Spleen (tissue), 7 donors: ENCODE measurements around the gene CHURC1.

Experiments
- POLR2A ChIP-seq, 3 donors: fragments of 450-650 bp; IDR thresholded peaks; one replicate each; pipeline ENCODE4 v1.5.1; 2017; ENCODE audit warnings: antibody characterized with exemption in 3 of 3, mild to moderate bottlenecking in 1 of 3
- POLR2AphosphoS5 ChIP-seq, 3 donors: sonication (generic); formaldehyde crosslinking; IDR thresholded peaks; one replicate each; pipeline ENCODE4 v1.5.1; 2017; ENCODE audit warnings: antibody characterized with exemption in 3 of 3
- TF ChIP-seq, protein P1 (sequence below), 11 experiments: fragments of 200-600 bp in 7 of 11; fragments of 450-650 bp in 4 of 11; sonication (generic) in 4 of 11; IDR thresholded peaks in 8 of 11; conservative IDR thresholded peaks in 3 of 11; 1 replicate in 7 of 11; 2 replicates in 4 of 11; pipeline versions ENCODE4 v1.4.0 to v1.8.0; 2016 to 2021; ENCODE audit warnings: antibody characterized with exemption in 11 of 11, inconsistent platforms in 4 of 11, mild to moderate bottlenecking in 1 of 11
- donor health status: DM: no; HTN: no; CAD: no; lungs with moderate emphysema.
- donor health status: DM: no; HTN: no; CAD: no.
- donor health status: DM: no; HTN: no; CAD: no.

- TF ChIP-seq, protein P1, sequence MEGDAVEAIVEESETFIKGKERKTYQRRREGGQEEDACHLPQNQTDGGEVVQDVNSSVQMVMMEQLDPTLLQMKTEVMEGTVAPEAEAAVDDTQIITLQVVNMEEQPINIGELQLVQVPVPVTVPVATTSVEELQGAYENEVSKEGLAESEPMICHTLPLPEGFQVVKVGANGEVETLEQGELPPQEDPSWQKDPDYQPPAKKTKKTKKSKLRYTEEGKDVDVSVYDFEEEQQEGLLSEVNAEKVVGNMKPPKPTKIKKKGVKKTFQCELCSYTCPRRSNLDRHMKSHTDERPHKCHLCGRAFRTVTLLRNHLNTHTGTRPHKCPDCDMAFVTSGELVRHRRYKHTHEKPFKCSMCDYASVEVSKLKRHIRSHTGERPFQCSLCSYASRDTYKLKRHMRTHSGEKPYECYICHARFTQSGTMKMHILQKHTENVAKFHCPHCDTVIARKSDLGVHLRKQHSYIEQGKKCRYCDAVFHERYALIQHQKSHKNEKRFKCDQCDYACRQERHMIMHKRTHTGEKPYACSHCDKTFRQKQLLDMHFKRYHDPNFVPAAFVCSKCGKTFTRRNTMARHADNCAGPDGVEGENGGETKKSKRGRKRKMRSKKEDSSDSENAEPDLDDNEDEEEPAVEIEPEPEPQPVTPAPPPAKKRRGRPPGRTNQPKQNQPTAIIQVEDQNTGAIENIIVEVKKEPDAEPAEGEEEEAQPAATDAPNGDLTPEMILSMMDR (IDR thresholded peaks at IDR 0.05 in 8 of 11, conservative IDR thresholded peaks at IDR 0.05 in 3 of 11), result no peak
- TF ChIP-seq POLR2A (IDR thresholded peaks at IDR 0.05), result no peak
- no peak for TF ChIP-seq POLR2AphosphoS5 (IDR thresholded peaks at IDR 0.05)
Observed at GRCh38 chr14:64934338-64934929, 20.2 kb downstream of the CHURC1 start.
